ENCODE results near the gene COPRS. TPM values are rescaled to one million over a fixed set of nuclear protein-coding genes. Genes with fewer than 3 reads are reported as not detected.

COPRS gene
- total and polyA plus RNA-seq, 4 donors = 15.4 to 50.6 (median 27.6) TPM

- DNase-seq (ENCODE audit: low spot score) = no peak
- no peak overlapping the region for H3K9ac ChIP-seq (ENCODE audit: low read depth in 1 of 2, low read length in 2 of 2)
- peaks cover 0 to 2% (median 0%) of the 10 kb centered on the region in 4 donors for H3K9me3 ChIP-seq (ENCODE audit: control insufficient read depth in 4 of 4, low read length in 3 of 4)
- peak overlapping the region; percentile 44 to 68 for H3K27ac ChIP-seq (ENCODE audit: low read depth in 1 of 2, low read length in 2 of 2)
- H3K27me3 ChIP-seq (ENCODE audit: control insufficient read depth in 4 of 4, insufficient read depth in 4 of 4, low read length in 3 of 4) = no peaks in the 10 kb centered on the region
- H3K4me1 ChIP-seq (ENCODE audit: control insufficient read depth in 4 of 4, insufficient read depth in 4 of 4, low read length in 3 of 4) = peaks cover 7 to 34% (median 16%) of the 10 kb centered on the region in 4 donors
- no peak overlapping the region for H3K4me3 ChIP-seq (ENCODE audit: low read depth in 1 of 3, low read length in 3 of 3)
- peak; percentile 15 to 26 for TF ChIP-seq JUND (IDR thresholded peaks at IDR 0.05)
- no peak for TF ChIP-seq TAF1 (conservative IDR thresholded peaks at IDR 0.05)
- peak in 1 of 2 donors; percentile 18 for TF ChIP-seq EGR1 (IDR thresholded peaks at IDR 0.05; ENCODE audit: low read depth in 2 of 2)
- TF ChIP-seq SP1 (IDR thresholded peaks at IDR 0.05) = peak; percentile 51
- TF ChIP-seq CTCF (IDR thresholded peaks at IDR 0.05; ENCODE audit: low read depth, low read length, missing input control) = no peak
- TF ChIP-seq HNF4A (conservative IDR thresholded peaks at IDR 0.05) = peak; percentile 36 to 57
- TF ChIP-seq ATF3 (IDR thresholded peaks at IDR 0.05) = no peak
- no peak for TF ChIP-seq GABPA (IDR thresholded peaks at IDR 0.05 in 1 of 2, conservative IDR thresholded peaks at IDR 0.05 in 1 of 2)
- TF ChIP-seq YY1 (IDR thresholded peaks at IDR 0.05) = peak; percentile 68
- peak; percentile 9 for TF ChIP-seq NR2F2 (IDR thresholded peaks at IDR 0.05)
- TF ChIP-seq, protein P1, sequence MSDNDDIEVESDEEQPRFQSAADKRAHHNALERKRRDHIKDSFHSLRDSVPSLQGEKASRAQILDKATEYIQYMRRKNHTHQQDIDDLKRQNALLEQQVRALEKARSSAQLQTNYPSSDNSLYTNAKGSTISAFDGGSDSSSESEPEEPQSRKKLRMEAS (IDR thresholded peaks at IDR 0.05) = peak; percentile 28
- no peak for TF ChIP-seq ZBTB33 (IDR thresholded peaks at IDR 0.05)
- TF ChIP-seq FOXA2 (IDR thresholded peaks at IDR 0.05) = no peak
- no peak for TF ChIP-seq FOXA1 (IDR thresholded peaks at IDR 0.05)
- peak; percentile 25 for TF ChIP-seq REST (IDR thresholded peaks at IDR 0.05)
- peak; percentile 30 to 45 for TF ChIP-seq RAD21 (IDR thresholded peaks at IDR 0.05)
- peak in 1 of 2 donors; percentile 57 for TF ChIP-seq RXRA (IDR thresholded peaks at IDR 0.05)
- no peak for TF ChIP-seq HNF4G (IDR thresholded peaks at IDR 0.05)
- H3K36me3 ChIP-seq (ENCODE audit: control insufficient read depth in 4 of 4, insufficient read depth in 3 of 4, low read depth in 1 of 4, low read length in 3 of 4) = no peaks in the 10 kb centered on the region
Measured at GRCh38 chr17:31807846-31808245, 51.2 kb downstream of the COPRS start.

Data from liver (tissue), 9 donors.